GM12872 (cell line): Measurements from ENCODE around the gene TCHP.

ENCODE experiments used
- TF ChIP-seq, protein P1 (sequence below): IDR thresholded peaks from 3 replicates; pipeline ENCODE4 v1.5.1; 2011; ENCODE audit warnings: low read depth, mild to moderate bottlenecking, low read length, moderate library complexity; ENCODE audit not compliant: insufficient read depth

Gene TCHP

DNA sequence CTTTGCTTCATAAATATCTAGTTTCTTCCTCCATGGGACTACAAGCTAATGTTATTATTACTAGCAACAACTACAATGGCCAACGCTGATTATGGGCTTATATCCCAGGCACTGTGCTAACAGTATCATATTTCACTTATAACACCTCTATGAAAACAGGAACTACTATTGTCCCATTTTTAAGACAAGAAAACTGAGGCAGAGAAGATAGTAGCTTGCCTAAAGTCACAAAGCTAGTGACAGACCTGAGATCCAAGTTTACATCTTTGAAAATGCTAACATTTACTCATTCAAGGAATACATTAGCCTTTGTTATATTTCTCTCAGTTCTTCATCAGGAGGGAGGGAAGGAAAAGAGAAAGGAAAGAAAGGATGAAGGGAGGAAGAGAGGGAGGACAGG, 63.3 kb downstream of the TCHP start:
- TF ChIP-seq, protein P1, sequence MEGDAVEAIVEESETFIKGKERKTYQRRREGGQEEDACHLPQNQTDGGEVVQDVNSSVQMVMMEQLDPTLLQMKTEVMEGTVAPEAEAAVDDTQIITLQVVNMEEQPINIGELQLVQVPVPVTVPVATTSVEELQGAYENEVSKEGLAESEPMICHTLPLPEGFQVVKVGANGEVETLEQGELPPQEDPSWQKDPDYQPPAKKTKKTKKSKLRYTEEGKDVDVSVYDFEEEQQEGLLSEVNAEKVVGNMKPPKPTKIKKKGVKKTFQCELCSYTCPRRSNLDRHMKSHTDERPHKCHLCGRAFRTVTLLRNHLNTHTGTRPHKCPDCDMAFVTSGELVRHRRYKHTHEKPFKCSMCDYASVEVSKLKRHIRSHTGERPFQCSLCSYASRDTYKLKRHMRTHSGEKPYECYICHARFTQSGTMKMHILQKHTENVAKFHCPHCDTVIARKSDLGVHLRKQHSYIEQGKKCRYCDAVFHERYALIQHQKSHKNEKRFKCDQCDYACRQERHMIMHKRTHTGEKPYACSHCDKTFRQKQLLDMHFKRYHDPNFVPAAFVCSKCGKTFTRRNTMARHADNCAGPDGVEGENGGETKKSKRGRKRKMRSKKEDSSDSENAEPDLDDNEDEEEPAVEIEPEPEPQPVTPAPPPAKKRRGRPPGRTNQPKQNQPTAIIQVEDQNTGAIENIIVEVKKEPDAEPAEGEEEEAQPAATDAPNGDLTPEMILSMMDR, result no peak

DNA sequence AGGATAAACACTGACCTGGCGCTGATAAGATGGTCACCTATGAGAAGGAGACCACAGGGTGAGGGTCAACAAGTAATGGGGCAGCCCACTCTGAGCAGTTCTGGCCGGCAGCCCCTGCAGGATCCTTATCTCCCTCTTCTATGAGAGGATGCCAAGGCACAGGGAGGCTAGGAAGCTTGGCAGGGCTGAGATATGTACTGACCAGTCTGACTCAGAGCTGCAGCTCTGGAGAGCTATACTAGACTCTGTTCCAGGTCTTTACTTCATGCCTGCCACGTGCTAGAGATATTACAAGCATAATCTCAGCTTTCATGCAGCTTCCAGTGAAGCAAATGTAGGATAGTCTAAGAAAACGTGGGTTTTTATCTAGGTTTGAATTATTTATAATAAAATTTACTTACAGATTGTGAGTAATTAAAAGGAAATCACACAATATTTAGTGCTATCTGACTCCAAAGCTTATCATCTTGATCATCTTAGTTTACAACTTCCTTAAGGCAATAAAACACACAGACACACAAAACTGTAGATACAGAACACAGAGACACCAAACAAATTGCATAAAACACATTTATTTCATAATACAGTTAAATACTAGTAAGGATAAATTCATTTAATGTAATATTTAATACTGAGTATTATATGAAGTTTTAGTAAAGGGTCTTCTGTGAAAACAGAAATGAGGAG, 63.8 kb downstream of the TCHP start:
- TF ChIP-seq, protein P1, result no peak

DNA sequence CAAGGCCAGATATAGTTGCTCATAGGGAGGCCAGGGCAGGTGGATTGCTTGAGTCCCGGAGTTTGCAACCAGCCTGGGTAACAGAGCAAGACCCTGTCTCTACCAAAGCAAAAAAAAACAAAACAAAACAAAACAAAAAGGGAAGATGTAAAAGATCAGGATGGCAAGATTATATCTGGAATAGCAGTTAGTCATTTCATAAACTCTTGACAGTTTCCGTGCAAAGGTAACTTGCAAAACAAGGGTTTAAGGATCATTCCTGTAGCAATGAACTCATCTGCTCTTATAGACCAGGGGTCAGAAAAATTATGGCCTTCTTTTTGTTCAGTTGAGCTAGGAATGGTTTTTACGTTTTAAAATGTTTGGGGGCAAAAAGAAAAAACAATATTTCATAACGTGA, 66.5 kb downstream of the TCHP start:
- TF ChIP-seq, protein P1, result no peak

DNA sequence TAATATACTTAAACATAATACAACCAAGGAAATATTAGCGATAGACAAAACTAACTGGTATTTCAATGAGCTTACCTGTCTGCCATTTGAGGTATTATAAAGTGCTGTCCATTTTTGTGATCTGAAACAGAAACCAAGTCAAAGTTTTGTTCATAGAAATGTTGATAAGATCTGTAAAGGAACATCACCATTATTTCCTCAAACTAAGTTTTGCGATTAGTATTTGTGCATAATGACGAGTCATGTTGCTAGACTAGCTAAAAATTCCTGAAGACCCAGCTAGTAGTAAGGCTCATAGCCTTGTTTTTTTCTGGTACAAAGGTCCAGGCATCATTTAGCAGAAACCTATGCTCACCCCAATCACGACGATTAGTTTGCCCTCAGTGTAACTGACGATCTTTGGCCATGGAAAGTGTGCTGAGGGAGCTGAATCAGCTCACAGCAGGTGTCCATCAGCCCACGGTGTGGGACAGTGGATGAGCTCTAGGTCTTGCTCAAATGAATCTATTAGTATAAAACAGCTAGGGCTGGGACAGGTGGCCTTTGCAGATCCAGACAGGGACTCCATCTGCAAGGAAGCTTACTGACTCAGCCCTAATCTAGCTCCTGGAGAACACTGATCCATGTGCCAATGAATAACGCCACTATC, 67.4 kb downstream of the TCHP start:
- TF ChIP-seq, protein P1, result no peak
